Mesodermal cell (in vitro differentiated cells): ENCODE results near the gene PRIMA1. TPM values are rescaled to one million over a fixed set of nuclear protein-coding genes. Genes with fewer than 3 reads are reported as not detected.

Experiments
- H3K27ac ChIP-seq: 2 replicates; pipeline ENCODE4 v1.7.0; 2013; ENCODE audit warnings: mild to moderate bottlenecking, low read depth, low read length, moderate library complexity; ENCODE audit not compliant: severe bottlenecking
- H3K36me3 ChIP-seq: 2 replicates; pipeline ENCODE4 v1.7.1; 2013; ENCODE audit warnings: mild to moderate bottlenecking, low read length, moderate library complexity; ENCODE audit not compliant: control insufficient read depth, insufficient read depth
- H3K4me1 ChIP-seq: one replicate; pipeline ENCODE4 v1.7.1; 2013; ENCODE audit warnings: mild to moderate bottlenecking, low read length; ENCODE audit not compliant: insufficient read depth, control insufficient read depth, poor library complexity, severe bottlenecking
- H3K4me3 ChIP-seq: 2 replicates; pipeline ENCODE4 v1.7.0; 2013; ENCODE audit warnings: low read length, control low read depth, mild to moderate bottlenecking; ENCODE audit not compliant: insufficient read depth, poor library complexity, severe bottlenecking; ENCODE audit errors: extremely low read depth
- H3K9me3 ChIP-seq: 2 replicates; pipeline ENCODE4 v1.7.1; 2013; ENCODE audit warnings: mild to moderate bottlenecking, low read length, moderate library complexity; ENCODE audit not compliant: control insufficient read depth
- WGBS, 2 experiments: methylation state at CpG; one replicate each; pipeline ENCODE4 v1.1.5; 2013; ENCODE audit warnings: missing lambda C conversion rate in 2 of 2; ENCODE audit not compliant: insufficient coverage in 2 of 2; 5-methylcytosine and 5-hydroxymethylcytosine counted together
- polyA plus RNA-seq, 2 experiments: library from polyadenylated mRNA; stranded (reverse); fragments of 50-300 nt; gene quantifications; one replicate each; pipeline ENCODE4 v1.2.3, GENCODE V29; 2013

The PRIMA1 gene, protein sequence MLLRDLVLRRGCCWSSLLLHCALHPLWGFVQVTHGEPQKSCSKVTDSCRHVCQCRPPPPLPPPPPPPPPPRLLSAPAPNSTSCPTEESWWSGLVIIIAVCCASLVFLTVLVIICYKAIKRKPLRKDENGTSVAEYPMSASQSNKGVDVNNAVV
- polyA plus RNA-seq (2013, experiment 1 of 2), result 0.92 TPM
- 0.61 TPM for polyA plus RNA-seq (2013, experiment 2 of 2)

DNA sequence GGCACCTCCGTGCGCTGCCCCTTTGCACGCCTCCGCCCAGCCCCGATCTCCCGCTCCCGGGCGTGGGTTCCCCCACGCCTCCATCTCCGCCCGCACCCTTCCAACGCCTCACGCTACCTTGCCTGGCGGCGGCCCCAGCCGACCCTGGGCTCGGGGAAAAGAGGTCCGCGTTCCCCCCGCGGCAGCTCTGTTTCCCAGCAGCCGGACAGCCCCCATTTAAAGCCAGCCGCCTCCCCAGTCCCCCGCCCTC is at the start of gene PRIMA1:
Gene PRIMA1 (minus strand): TSS at position 193 of the 250 bp plus-strand sequence. CDS start 767 bp downstream, outside the sequence.
- 1 to 2% methylated on average over 15 to 21 of the region's 24 CpGs for WGBS, 2 experiments
- H3K27ac ChIP-seq, result no peak within 1 kb of the TSS

DNA sequence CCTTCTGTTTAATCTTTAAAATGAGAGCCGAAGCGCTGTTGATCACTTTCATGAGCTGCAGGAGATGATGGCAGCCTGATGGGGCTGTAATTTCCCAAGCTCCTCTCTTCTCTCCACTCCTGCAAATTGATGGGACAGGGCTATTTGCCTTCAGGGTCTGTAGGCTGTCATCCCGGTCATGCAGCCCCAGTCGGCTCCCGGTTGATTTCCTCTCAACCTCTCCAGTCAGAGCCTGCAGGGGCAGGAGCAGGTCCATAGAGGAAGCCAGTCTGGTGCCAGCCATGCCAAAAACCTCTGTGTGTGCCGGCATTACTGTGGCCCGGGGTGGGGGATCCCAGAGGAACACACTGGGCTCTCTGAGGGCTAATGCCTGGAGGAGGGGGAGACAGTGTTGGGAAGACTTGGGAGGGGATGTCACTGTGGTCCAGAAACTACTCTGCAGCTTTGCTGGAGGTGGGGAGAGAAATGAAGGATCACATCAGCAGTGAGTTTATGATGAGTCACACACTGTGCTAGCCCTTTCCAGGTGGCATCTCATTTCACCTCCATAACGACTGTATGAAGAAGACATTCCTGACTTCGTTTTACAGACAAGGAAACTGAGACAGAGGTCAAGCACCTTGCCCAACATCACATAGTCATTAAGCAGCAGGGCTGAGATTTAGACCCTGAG is 46.5 kb upstream of the PRIMA1 start:
- no peaks in the 10 kb centered on the region for H3K4me1 ChIP-seq
- no peaks in the 10 kb centered on the region for H3K36me3 ChIP-seq
- no peaks in the 10 kb centered on the region for H3K9me3 ChIP-seq
- no peak overlapping the region for H3K4me3 ChIP-seq
- no peak overlapping the region for H3K27ac ChIP-seq
- WGBS, 2 experiments, result 79 to 83% methylated on average over 7 of the region's 9 CpGs

More for the DNA sequence above, at the start of gene PRIMA1:
- Histone ChIP-seq H3K9me3 (no peaks in the 10 kb centered on the region), H3K36me3 (no peaks in the 10 kb centered on the region), H3K4me1 (no peaks in the 10 kb centered on the region), H3K4me3 (peak within 1 kb of the TSS; percentile 45)

DNA sequence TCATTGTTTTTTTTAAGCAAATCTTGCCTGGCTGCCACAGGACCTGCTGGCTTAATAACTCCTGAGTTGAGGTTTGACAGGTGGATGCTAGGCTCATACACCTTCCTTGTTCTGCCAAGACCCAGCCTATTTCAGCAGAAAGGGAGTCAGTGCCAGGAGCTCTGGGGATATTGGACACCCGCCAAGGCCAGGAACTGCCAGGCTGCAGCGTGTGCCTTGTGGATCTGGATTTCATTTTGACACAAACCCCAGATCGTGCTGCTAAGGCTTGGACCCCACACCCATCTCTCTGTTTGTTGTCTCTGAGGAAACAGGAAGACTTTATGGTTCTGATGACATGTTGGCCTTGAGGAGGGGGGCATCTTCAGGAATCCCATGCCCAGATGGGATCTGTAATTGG is 44.4 kb upstream of the PRIMA1 start:
- 69 to 87% methylated on average over 2 to 3 of the region's 3 CpGs for WGBS, 2 experiments
- Histone ChIP-seq H3K4me1 (no peaks in the 10 kb centered on the region), H3K9me3 (no peaks in the 10 kb centered on the region), H3K4me3 (no peak overlapping the region), H3K36me3 (no peaks in the 10 kb centered on the region), H3K27ac (no peak overlapping the region)

DNA sequence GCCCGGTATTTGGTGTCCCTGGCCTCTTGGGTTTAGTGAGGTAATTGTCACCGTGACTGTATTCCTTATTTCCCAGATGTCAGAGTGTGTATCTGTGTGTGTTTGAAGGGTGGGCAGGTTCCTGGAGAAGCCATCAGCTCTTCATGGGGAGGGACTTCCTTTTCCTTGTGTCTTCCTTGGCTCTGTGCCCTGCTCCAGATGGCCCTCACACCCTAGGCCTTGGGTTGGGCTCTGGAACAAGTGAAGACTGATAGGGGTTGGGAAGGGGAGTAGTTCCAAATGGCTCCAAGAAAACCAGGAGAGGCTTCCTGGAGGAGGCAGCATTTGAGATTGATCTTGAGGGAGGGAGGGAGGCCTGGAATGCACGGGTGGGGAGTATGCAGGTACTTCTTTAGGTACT is 43.8 kb upstream of the PRIMA1 start:
- H3K27ac ChIP-seq, result no peak overlapping the region
- H3K4me3 ChIP-seq, result no peak overlapping the region
- 90 to 100% methylated on average over 2 of the region's 3 CpGs for WGBS, 2 experiments

DNA sequence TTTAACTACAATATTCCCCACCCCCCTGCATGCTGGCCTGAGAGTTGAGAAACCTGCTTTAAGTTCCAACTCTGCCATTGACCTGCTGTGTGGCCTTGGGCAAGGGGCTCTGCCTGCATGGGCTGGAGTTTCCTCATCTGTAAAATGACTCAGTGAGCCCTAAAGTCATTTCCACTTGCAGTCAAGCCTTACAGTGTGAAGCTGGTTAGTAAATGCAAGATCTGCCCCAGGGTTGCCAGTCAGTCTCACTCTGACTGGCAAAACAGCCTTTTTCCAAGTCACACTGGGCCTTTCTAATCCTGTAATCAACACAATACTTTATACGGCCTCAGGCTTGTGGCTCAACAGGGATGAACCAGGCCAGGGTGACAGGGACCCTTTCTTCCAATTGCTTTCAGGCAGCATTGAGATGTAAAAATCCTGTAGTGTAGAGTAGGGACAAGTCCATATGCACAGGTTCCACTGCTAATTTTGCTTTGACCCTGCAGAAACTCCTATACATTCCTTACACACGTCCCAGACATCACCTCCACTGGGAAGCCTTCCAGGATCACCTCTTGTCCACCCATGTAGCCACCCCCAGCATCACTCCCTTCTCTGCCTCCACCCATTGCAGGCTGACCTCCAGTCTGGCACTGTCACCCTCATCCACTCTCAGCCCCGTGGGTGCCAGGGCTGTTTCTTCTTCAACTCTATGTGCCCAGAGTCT is 42.6 kb upstream of the PRIMA1 start:
- Histone ChIP-seq H3K36me3 (no peaks in the 10 kb centered on the region), H3K27ac (no peak overlapping the region), H3K4me3 (no peak overlapping the region), H3K9me3 (no peaks in the 10 kb centered on the region), H3K4me1 (no peaks in the 10 kb centered on the region)
- 50 to 63% methylated on average over 1 to 2 of the region's 3 CpGs for WGBS, 2 experiments

More for the DNA sequence above, 43.8 kb upstream of the PRIMA1 start:
- Histone ChIP-seq H3K9me3 (no peaks in the 10 kb centered on the region), H3K4me1 (no peaks in the 10 kb centered on the region), H3K36me3 (no peaks in the 10 kb centered on the region)

DNA sequence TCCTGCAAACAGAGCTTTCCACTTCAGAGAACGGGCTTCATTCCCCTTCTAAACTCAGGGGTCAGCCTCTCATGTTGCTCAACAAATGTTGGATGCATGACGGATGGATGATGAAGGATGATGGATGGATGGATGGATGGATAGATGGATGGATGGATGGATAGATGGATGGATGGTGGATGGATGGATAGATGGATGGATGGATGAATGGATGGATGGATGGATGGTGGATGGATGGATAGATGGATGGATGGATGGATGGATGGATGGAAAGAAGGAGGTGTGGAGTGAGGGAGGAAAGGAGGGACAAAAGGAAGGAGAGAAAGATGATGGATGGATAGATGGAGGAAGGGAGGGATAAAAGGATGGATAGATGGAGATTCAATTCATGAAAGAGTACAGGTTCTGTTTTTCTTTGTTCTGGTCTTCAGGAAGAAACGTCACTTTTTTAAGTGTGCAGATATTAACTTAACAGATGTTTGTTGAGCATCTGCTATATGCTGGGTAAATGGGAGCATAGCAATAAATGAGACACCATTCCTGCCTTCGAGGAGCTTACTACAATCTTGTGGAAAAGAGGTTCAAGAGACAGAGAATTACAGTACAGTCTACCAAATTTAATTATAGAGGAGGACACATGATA is 41.7 kb upstream of the PRIMA1 start:
- Histone ChIP-seq H3K27ac (no peak overlapping the region), H3K36me3 (no peaks in the 10 kb centered on the region), H3K9me3 (no peaks in the 10 kb centered on the region), H3K4me3 (no peak overlapping the region), H3K4me1 (no peaks in the 10 kb centered on the region)
- WGBS, 2 experiments, result 66 to 82% methylated on average over 3 of the region's 4 CpGs

DNA sequence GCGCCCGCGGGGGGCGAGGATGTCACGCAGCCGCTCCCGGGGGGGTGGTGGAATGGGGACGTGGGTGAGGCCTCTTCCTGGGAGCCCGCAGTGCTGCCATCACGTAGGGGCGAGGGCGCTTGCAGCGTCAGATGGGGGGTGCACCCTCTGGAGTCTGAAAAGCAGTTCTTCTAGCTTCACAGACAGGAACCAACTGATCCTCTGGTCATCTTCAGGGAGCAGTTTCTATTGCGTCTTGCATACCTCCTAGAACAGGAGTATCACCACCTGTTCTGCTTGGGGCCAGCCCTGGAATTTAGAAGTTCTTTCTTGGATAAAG is 36.9 kb upstream of the PRIMA1 start:
- H3K4me1 ChIP-seq, result no peaks in the 10 kb centered on the region
- H3K36me3 ChIP-seq, result no peaks in the 10 kb centered on the region
- H3K9me3 ChIP-seq, result no peaks in the 10 kb centered on the region
- no peak overlapping the region for H3K27ac ChIP-seq
- 80 to 93% methylated on average over 6 to 9 of the region's 14 CpGs for WGBS, 2 experiments
- no peak overlapping the region for H3K4me3 ChIP-seq

DNA sequence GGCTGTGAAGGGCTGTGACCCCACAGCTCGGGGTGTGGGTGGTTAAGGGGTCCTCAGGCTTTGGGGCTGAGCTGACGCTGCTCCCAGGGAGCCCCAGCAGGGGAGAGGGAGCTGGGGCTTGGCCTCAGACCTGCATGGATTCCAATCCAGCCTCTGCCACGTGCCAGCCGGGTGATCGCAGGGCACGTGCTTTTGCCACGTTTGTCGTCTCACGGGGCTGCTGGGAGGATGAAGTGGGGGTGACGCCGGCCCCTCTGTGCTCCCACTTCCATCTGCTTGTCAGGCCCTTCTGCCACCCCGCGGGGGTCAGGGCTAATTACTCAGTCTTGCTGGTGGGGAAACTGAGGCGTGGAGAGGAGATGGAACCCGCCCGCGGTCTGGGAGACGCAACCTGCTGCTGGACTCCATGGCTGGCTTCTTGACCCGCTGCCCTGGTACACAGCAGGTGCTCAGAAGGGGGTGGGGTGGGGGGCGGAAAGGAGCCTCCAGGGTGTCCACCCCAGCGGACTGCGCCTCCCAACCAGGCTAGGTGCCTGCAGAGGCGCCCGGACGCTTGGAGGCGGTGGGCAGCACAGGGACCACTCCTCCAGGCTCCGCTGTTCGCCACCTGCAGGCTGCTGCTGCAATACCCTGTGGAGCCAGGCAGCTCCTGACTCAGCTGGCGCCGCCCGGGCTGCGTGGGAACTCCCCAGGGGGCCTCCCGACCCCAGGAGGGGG is 36.4 kb upstream of the PRIMA1 start:
- Histone ChIP-seq H3K36me3 (no peaks in the 10 kb centered on the region), H3K9me3 (no peaks in the 10 kb centered on the region), H3K4me3 (no peak overlapping the region), H3K27ac (no peak overlapping the region), H3K4me1 (no peaks in the 10 kb centered on the region)
- 90 to 99% methylated on average over 21 to 22 of the region's 33 CpGs for WGBS, 2 experiments

DNA sequence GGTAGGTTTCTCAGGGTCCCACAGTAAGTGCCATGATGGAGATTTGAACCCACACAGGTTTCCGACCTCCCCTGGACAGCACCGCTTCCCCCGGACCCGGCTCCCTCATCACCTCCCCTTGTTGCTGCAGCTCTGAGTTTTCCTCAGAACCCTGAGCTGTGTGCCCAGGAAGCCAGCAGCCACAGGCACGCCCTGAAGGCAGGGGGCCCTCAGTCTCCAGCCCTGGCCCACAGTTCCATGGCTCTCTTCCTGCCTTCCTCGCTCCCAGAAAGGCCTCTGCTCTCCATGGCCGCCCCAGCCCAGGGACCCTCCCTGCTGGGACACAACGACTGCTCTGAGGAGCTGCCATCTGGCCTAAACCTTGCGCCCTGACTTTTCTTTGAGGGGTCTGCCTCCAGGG is 35.8 kb upstream of the PRIMA1 start:
- 73 to 86% methylated on average over 9 of the region's 9 CpGs for WGBS, 2 experiments
- Histone ChIP-seq H3K27ac (no peak overlapping the region), H3K9me3 (no peaks in the 10 kb centered on the region), H3K4me3 (no peak overlapping the region), H3K36me3 (no peaks in the 10 kb centered on the region), H3K4me1 (no peaks in the 10 kb centered on the region)

DNA sequence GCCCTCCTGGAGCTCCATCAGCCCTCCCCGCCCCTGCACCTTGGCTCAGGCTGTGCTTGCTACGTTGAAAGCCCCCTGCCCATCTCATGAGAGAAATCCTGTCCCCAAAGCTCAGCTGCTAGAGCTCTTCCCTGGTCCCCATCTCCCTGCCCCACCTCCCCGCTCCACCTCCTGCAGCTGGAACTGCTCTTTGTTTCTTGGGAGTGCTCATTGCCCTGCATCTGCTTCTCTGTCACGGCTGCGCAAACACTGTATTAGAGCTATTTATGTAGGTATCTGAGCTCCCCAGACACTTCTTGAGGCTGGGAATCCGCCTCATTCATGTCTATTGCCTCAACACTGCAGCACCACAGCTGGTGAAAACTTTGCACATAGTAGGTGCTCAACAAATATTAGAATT is 32.8 kb upstream of the PRIMA1 start:
- Histone ChIP-seq H3K4me3 (no peak overlapping the region), H3K27ac (no peak overlapping the region), H3K4me1 (no peaks in the 10 kb centered on the region), H3K9me3 (no peaks in the 10 kb centered on the region), H3K36me3 (no peaks in the 10 kb centered on the region)
- WGBS, 2 experiments, result 73 to 85% methylated on average over 5 to 6 of the region's 6 CpGs
